Stimulated activated CD4-positive, alpha-beta T cell treated with anti-CD3 and anti-CD28 coated beads, Interleukin-15, amount 100 ng/mL, for 1 hour (primary cell): ENCODE measurements around the gene FAM168B.

ENCODE experiments used
- DNase-seq, 2 donors: peaks; one replicate each; pipeline ENCODE4 v3.0.0-alpha.2; 2020; ENCODE audit warnings: low read depth in 1 of 2, low spot score in 1 of 2

FAM168B gene

DNA sequence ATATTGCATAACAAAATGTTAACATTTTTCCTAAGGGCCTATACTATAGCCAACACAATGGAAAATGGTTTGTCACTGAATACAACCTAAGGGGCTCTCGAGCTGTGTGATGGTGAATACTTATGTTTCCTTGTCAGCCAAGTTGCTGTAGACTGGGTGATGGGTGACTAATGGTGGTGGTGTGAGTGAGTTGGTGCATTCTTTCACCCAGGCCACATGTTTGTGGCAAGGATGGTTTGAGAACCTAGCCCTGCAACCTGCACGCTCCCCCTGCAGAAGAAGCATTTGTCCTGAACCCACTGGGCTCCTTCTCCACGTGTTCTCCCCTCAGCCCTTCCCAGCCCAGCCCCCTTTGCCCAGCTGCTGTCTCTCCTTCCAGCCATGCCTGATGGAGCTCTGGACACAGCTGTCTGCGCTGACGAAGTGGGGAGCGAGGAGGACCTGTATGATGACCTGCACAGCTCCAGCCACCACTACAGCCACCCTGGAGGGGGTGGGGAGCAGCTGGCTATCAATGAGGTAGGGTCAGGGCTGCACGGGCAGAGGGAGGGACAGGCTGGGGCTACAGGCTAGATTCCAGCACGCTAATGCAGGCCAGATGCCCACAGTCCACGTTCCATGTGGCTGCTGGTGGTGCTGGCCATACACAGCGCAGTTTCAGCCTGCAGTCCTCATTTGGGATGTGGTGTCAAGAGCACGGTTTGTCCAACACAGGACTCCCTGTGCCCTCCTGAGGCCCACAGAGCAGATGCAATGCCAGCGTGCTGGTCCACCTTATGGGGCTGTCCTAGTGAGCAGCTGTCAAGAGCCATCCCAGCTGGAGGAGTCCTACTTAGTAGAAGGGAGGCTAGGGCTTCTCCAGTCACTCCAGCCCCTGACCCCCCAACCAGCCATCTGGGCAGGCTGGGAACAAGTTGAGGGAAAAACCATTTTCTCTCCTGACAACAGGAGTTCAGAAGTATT lies 65.4 kb downstream of the FAM168B start:
- DNase-seq: no peak

DNA sequence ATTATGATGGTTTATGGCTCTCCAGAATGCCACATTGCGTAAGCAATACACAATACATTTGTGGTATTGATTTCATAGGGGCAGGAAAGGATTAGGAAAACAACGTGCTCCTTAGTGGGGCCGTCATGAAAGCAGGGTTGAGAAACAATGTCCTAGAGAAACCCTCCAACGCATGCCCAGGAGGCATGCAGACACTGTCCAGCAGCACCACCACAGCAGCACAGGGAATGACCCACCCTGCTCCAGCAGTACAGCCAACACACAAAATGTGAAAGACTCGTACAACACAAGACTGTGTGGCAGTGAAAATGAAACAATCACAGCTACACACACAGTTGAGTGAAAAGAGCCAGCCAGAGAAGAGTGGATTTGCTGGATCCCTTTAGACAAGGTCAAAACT lies 66.3 kb downstream of the FAM168B start:
- no peak for DNase-seq

DNA sequence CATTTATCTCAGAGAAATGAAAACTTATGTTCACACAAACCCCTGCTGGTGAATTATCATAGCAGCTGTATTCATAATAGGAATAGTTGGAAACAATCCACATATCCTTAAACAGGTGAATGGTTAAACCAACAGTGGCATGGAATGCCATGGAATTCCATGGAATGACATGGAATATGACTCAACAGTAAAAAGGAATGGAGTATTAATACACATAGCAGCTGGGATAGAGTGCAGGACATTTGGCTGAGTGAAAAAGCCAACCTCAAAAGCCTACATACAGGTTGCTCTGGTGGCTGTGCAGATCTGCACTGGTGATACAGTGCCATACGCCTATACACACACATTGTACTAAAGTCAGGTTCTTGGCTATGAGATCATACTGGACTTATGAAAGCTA lies 69.5 kb downstream of the FAM168B start:
- DNase-seq: no peak

DNA sequence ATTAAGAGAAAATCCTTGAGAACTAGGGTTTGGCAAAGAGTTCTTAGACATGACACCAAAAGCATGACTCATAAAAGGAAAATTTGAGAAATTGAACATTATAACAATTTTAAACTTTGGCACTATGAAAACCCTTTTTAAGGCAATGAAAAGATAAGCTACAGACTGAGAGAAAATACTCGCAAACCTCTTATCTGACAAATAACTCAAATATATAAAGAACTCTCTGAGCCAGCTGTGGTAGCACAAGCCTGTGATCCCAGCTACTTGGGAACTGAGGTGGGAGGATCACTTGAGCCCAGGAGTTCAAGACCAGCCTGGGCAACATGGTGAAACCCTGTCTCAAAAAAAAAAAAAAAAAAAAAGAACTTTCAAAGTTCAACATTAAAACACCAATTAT lies 70.5 kb downstream of the FAM168B start:
- no peak for DNase-seq

DNA sequence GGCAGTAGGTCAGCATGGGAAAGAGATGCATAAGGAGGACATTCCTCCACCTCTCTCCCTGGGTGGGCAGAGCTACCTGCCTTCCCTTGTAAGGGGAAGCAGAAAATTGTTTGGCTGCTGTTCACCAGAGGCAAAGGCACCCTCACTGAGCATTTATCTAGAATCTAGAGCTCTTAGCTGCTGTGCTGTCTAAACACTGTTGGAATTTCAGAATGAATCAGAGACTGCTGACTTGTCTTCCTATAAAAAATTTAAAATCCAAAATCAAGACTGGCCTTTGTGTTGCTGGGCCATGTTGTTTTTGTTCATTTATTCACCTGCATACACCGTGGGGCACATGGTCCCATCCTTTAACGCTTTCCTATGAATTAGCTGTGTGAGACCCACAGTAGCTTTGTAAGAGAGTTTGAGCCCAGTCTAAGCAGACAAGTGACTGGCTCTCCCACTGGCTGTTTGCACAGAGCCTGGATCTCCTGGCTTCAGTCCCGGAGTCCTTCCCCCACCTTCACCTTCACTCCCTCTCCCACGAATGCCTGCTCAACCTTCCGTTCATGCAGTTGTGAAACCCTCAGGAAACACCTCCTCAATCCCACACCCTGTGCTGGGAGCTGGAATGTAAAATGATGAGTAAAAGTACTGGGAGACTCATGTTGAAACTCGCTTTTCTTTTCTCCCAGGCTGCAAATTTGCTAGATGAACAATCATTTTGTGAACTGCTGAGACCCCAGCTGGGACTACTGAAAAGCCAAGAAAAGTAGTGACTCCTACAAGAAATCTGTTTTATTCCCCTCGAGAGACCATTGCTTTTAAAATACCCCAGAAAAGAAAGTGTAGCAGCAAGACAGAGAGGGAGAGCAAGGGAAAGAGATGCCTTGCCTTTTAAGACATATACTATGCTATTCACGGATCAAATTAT lies 76.2 kb downstream of the FAM168B start:
- no peak for DNase-seq

DNA sequence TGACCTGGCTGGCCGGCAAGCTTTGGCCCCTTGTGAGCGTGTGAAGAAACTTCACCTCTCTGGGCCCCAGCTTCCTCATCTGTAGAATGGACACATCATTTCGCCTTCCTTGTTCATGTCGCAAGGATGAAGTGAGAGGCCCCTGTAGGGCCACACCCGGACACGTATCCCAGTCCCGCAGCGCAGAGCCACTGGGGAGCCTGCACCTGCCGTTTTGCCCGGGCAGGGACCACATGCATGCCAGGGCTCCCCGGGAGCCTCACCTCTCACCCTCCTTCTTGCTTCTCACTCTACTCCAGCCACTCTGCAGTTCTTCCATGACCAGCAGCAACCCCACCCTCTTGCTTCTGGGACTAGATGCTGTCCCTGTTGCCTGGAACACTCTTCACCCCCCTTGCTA lies 77.5 kb downstream of the FAM168B start:
- no peak for DNase-seq

DNA sequence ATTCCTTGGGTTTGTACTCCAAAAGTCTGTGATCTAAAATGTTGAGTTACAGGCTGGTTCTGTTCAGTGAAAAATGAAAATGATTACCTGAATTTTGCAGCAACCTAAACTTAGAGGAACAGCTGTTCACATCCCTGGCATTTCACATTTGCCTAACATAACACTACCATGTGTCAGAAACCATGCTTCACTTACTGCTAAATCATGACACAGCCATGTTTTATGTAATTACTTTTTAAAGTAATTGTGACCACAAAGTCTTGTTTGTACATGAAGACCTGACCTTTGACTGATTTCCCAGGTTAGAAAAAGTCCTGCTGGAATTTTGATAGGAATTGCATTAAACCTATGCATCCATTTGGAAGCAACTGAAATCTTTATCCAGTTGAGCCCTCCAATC lies 79.1 kb downstream of the FAM168B start:
- DNase-seq: no peak

DNA sequence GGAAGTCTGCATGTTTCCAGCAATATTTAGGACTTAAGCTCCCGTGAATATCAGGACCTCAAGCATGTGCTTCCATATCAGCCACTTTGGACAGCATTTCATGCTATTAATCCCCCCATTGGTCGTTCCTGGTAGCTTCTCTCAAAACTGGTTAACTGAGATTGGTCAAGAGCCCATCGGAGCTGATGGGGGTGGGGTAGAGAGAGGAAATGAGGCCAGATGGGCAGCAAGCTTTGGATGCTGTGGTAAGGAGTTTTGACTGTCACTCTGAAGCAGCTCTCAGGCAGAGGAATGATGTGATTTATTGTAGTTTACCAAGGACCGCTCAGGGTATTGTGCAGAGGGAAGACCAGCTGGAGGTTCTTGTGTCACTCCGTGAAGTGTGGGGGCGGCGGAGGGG lies 81.8 kb downstream of the FAM168B start:
- DNase-seq: no peak

DNA sequence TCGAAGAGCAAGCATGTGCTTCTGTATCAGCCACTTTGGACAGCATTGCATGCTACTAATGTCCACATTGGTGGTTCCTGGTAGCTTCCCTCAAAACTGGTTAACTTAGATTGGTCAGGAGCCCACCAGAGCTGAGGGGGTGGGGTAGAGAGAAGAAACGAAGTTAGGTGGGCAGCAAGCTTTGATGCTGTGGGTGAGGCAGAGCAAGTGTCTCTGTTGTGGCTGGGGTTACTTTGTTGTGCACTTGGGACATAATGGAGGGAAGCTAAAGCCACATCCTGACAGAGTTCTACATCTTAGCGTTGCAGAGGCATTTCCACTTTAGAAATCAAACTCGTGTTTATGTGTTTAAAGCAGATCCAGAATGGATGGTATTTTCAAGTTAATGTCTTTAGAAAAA lies 82.7 kb downstream of the FAM168B start:
- no peak for DNase-seq

DNA sequence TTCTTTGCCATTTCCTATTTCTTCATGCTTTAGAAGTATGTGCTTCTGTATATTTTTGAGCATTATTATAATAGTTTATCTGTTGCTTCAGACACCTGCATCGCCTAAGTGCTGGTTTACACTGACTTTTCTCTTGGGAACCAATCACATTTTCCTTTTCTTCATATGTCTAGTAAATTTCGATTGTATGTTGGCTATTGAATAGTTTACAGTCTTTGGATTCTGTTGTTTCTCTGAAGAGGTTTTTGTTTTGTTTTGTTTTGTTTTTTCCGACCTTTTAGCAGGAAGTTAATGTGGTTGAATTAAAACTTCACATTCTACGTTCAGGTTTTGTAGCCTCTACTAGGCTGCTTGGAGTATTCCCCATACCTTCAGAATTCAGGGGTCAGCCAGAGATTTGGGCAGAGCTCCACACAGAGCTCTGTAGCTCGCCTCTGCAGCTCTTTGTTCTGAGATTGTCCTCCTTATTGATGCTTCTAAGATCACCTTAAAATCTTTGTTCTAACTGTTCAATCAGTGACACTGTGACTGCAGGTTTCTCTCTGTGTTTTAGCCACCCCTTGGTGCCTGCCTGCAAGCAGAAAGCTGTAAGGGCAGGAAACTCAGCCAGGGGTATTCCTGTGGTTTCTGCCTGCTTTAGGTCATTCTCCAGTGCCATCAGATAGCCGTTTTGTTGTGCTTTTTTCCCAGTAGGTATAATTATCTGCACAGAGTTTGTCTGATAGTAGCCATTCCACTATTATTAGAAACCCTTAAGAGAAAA lies 83.4 kb downstream of the FAM168B start:
- DNase-seq: no peak

DNA sequence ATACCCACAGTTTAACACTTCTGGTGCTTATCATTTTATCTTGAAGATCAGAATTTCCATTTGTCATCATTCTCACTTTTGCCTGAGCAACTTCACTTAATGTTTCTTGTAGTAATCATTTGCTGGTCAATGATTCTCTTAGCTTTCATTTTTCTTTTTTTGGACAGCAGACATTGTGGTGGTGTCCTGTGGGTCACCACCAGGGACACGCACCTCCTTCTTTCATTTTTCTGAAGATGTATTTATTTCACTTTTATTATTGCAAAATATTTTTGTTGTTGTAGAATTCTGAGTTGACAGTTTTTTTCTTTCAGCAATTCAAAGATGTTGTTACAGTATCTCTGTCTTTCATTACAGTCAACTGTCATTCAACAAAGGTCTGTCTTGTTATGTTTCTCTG lies 84.3 kb downstream of the FAM168B start:
- DNase-seq: no peak

DNA sequence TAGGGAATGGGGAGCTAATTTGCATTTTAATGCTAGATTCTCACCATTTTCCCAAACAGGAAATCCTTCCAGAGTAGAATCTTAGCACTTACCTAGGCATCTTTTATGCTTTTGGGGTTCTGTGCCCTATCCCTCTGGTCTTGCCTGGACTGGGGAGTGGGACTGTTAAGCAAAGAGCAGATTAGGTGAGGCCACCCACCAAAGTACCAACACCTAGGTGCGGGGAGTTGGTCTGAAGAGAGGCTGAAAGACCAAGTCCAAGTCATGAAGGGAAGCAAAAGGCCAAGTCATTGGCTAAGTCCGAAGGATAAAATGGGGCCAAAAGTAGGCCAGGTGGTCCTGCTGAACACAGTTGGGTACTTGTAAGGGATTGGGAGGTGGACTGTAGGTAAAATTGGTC lies 86.7 kb downstream of the FAM168B start:
- no peak for DNase-seq

DNA sequence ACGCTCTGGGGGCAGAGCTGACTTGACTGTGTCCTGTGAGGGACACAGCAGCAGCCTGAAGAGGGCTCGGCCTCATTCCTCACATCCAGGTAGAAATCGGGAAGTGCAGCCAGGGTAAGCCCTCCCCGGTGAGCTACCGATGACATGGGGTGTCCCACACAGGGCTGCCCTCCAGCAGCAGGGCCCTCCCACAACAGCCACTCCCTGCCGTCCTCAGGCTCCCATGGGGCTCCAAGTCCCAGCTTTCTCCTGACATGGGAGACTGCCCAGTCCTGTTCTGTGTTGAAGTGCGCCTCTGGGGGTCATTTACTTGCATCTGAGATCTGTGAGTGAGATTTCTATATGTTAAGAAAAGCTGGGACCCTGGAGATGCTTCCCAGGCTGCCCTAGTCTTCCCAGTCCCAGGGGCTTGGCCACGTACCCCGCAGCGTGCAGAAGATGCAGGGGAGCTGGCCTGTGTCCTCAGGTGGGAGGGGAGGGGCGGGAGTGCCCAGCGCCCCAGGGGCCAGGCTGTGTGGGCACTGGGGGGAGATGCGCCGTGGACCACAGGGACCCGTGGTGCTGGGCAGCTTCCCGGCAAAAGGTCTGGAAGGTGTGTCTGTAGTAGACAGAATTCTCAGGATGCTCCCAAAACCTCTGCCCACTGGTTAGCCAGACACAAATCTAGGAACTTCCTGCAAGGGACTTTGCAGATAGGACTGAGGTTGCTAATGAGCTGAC lies 87.9 kb downstream of the FAM168B start:
- DNase-seq: no peak

DNA sequence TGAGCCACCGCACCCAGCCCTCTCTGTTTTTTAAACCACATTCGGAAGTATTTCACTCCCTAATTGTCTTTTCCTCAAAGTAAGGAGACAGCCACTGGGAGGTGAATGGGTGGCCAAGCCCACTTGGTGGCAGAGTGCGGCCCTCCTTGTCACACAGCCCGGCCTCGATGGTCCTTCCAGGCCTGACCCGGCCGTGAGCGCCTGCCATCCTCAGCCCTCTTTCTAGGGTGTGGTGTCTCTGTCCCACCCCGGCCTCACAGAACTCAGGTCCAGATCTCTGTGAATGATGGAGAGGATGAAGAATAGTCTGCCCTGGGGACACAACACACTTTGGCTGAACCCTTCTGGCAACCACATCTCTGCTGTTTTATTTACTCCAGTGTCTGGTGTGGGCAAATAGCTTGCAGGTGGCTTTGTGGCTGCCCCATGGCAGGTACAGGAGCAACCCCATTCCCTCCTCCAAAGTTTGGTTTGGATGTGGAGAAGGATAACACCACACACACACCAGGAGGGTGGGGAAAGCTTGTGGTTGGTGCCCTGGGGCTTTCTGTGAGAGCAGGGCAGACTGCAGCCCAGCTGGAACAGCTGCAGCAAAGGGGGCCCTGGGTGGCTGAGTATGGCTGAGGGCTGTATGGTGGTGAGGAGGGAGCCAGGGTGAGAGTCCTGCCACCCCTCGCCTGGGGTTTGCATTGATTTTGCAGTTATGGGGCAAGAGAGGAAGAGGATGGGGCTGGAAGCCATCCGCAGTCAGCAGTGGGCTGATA lies 88.6 kb downstream of the FAM168B start:
- no peak for DNase-seq

DNA sequence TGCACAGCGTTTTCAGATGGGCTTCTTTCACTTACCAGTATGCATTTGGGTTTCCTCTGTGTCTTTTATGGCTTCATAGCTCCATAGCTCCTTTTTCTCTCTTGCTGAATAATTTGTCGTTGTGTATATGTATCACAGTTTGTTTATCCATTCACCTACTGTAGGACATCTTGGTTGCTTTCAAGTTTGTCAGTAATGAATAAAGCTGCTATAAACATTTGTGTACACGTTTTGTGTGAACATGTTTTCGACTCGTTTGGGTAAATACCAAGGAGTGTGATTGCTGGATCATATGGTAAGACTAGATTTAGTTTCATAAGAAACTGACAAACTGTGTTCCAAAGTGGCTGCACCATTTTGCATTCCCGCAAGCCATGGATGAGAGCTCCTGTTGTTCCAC lies 94.7 kb downstream of the FAM168B start:
- DNase-seq: no peak
